GM21515 (cell line): ENCODE measurements around the gene ZNF195.
"Not testable (repeated sequence)": the region's sequence is repeated elsewhere in the genome, so short reads cannot be mapped to it uniquely, and the experiment has no call there.

Source experiments
- ATAC-seq: cut with Tn5 transposase; IDR thresholded peaks from one replicate; pipeline ENCODE4 v1.9.1; 2021; ENCODE audit not compliant: unreplicated experiment

ZNF195 gene

DNA sequence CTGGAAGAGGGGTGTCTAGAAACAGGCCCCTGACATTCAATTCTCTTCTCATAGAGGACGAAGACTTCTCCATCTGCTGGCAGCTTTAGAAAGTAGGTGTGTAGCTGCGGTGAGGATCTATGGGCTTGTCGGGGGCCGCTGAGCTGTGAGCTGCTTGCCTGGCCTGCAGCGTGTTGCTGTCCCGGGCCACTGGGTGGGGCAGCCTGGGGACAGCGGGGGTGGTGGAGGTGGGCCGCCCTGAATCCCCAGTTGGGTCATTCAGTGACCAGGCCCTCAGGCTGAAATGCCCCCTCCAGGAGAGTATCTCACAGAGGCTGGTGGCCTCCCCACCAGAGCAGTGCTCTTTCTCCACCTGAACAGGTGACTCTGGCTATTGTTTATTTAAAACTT lies 23.9 kb upstream of the ZNF195 start:
- ATAC-seq, result not testable (repeated sequence)

DNA sequence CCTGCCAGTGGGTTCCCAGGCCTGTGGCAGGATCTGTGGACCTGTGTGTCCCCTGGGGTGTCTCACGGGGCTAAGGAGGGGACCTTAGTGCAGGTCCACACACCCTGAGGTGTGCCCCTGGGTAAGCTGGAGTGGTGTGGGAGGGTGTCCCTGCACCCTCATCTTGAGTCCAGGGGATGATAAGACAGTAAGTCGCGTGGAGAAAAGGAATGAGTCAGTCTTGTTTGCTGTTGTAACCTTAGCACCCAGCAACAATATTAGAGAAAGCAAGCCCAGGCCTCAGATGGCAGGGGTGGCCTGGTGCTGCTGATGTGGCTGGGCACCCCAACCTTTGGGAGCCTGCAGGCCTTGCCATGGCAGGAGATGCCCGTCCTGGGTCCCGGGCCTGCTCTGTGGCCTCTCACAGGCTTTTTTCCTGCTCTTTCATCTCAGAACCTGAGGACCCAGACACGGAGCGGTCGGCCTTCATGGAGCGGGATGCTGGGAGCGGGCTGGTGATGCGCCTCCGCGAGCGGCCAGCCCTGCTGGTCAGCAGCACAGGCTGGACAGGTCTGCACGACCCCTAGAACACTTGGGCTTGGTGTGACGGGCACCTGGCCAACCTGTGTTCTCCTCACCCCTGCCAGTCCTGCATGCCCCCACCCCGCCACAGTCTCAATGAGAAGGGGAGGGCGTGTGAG lies 23.4 kb upstream of the ZNF195 start:
- not testable (repeated sequence) for ATAC-seq

DNA sequence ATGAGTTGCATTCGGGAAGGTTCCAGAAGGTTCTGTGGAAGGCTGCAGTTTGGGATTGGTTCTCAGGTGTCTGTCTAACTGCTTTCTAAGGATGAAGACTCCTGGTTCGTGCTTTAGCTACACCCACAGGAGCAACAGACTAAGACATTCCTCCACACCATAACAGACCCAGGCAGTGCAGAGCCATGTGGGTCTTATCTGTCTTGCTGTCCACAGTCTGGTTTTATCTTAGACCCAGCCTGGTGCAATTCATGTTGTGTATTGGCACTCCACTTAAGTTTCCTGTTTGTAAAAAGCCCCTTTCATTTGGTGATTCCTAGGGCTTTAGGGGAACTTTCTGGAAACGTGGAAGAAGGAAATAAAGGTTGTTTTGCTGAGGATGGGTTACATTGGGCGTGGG lies 22.1 kb upstream of the ZNF195 start:
- ATAC-seq, result not testable (repeated sequence)

DNA sequence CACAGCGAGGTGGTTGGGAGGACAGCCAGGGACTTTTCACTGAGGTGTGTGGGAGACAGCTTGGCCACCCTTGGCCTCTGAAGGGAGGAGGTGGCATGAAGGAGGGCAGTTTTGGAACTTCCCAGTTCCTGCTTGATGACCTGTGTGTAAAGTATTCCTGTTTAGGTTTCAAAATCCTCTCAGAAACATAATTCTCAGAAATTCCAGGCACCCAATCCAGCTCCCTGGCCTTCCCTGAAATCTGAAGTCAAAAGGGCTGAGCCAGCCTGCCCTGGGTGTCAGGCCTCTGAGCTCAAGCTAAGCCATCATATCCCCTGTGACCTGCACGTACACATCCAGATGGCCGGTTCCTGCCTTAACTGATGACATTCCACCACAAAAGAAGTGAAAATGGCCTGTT lies 19.6 kb upstream of the ZNF195 start:
- ATAC-seq, result not testable (repeated sequence)

DNA sequence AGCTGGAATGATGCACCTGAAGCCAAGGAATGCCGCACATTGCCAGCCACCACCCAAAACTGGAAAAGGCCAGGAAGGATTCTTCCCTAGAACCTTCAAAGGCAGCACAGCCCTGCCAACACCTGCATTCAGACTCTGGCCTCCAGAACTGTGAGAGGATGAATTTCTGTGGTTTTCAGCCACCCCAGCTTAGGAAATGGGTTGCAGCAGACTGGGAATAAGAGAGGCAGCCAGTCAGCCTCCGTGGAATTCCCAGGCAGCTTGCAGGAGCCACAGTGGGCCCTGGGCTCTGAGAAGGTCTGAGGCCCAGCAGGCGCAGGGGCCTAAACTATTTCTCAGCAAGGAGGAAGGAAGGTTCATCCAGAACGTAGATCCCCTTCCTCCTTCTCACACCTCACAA lies 19.2 kb upstream of the ZNF195 start:
- not testable (repeated sequence) for ATAC-seq

DNA sequence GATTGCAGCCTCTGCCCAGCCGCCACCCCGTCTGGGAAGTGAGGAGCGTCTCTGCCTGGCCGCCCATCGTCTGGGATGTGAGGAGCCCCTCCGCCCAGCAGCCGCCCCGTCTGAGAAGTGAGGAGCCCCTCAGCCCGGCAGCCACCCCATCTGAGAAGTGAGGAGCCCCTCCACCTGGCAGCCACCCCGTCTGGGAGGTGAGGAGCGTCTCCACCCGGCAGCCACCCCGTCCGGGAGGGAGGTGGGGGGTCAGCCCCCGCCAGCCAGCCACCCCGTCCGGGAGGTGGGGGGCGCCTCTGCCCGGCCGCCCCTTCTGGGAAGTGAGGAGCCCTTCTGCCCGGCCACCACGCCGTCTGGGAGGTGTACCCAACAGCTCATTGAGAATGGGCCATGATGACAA lies 18.3 kb upstream of the ZNF195 start:
- not testable (repeated sequence) for ATAC-seq

DNA sequence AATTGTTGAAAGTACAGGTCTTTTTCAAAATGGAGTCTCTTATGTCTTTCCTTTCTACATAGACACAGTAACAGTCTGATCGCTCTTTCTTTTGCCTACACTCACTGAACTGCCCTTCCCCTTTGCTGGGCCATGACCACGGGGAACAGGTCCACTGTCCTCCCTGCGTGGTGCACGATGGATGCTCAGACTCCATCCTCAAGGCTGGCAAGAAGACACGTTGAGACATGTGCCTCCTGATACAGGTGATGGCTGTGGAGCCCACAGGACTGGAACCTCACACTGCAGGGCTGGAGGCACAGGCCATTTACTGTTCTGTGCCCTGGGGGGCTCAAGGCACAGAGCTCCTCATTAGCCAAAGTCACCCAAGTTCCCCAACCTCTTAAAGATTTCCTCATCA lies 16.5 kb upstream of the ZNF195 start:
- not testable (repeated sequence) for ATAC-seq

DNA sequence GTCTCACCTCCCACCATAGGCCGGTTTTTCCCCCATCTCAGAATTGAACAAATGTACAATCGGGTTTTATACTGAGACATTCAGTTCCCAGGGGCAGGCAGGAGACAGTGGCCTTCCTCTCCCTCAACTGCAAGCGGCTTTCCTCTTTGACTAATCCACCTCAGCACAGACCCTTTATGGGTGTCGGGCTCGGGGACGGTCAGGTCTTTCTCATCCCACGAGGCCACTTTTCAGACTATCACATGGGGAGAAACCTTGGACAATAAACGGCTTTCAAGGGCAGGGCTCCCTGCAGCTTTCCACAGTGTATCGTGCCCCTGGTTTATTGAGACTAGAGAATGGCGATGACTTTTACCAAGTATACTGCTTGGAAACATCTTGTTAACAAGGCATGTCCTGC lies 16.0 kb upstream of the ZNF195 start:
- ATAC-seq, result not testable (repeated sequence)

DNA sequence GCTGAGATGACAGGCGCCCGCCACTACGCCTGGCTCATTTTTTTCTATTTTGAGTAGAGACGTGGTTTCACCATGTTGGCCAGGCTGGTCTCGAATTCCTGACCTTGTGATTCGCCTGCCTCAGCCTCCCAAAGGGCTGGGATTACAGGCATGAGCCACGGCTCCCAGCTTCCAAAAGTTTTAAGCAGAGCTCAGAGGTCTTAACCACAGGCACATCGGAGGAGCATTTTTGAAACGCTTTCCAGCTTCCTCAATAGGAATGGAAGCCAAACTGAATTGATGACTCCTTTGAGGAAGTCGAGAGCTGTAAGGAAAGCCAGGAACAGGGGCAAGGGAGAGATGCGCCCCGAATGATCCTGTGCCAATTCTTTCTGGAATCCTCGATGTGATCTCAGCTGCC lies 14.5 kb upstream of the ZNF195 start:
- not testable (repeated sequence) for ATAC-seq

DNA sequence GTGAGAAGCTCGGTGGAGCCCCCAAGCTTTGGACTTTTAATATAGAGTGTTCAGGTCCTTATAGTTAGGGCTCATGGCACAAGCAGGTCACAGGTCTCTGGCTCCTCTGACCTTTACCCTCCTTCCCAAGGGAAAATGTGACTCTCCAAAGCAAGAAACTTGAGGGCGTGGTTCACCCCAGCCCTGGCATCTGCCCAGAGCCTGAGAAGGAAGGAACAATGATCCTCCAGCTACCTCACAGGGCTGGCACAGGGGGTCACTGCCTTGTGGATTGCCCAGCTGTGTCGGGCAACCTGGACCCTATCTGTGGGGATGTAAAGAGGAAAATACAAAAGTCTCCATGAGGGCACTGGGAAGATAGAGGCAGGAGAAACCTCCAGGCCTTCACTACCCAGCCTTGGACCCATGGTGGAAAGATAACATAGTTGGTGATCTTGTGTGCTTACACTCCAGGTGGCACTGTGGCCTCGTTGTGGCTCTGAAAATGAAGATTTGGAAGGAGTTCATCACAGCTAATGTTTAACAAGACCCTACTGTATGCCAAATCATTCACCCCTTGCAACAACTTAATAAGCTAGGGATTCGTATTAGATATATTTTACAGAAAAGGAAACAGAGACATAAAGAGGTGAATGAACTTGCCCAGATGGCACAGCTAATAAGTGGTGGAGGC lies 3.8 kb upstream of the ZNF195 start:
- no peak for ATAC-seq

DNA sequence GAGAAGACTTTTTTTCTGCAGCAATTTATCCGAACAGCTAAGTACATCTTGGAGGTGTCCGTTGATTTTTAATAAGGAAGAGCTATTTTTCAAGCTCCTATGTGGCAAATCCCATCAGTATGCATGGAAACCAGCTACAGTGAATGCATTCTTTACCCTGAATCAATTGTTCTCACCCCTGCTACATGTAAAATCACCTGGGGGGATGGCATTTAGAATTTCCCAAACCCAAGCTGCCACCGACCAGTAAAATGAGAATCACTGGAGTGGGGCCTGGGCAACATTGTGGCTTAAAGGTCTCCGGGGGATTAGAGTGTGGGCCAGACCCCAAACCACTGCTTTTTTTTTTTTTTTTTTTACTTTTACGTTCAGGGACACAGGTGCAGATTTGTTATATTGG lies 2.8 kb upstream of the ZNF195 start:
- no peak for ATAC-seq

DNA sequence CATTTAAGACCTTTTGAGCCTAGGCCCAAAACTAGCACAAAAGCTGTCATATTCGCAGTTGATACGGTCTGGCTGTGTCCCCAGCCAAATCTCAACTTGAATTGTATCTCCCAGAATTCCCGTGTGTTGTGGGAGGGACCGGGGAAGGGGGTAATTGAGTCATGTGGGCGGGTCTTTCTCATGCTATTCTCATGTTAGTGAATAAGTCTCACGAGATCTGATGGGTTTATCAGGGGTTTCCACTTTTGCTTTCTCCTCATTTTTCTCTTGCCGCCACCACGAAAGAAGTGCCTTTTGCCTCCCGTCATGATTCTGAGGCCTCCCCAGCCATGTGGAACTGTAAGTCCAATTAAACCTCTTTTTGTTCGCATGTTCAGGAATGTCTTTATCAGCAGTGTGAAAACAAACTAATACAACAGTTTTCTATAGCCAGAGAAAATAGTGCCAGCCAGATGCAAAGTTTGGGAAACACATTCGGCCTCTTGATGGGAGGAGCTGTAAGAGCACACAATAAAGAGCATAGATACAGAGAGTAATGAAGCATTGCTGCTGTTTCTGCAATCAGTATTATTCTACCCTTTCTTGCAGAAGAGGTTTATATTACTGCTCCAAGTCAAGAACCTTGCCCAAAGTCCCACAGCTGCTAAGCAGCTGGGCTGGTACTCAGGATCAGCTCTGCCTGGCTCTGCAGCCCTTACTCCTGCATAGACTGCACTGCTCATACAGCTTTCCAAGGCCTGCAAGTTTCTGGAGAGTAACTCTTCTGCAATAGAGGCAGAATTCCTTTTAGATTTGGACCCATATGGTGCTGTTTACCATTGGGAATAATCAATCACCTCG lies 2.0 kb upstream of the ZNF195 start:
- no peak for ATAC-seq

DNA sequence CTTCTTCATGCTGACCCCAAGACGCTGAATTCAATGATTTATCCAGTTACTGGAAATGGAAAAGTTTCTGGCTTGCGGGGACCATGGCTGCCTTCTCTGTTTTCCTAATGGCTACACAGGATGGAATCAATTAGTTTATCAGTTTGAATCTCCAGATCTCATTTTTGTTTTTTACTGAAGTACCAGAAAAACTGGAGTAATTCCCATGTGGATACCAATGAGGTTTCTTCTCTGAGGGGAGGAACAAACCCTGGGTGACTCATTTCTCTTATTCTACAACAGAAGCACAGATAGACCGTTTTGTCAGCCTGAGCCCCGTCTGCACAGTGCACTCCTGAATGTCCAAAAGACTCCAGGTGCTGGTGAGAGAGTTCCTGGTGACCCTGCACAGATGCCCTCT lies 3.4 kb downstream of the ZNF195 start:
- ATAC-seq, result no peak

DNA sequence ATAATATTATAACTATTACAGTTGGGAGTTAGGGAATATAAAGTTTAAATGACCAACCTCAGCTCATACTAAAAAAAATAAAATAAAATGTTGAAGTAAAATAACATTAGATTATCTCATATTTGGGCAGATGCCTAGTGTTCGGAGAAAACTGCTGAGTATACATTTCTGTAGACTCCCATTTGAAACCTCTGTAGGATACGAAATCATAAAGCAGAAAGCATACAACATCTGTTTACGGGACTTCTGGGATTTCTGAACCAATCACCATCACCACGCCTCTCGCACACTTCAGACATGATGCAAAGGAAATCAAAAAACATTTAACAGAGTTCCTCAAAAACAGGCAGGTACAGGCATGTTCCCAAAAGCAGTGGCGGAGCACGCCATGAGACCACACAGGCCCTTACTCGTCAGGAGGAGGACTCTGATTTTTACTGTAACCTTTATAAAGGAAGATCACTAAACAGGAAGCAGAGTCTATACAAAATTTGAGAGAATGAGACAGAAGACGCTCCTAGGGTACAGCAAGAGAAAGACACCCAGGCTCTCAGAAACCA lies 8.6 kb downstream of the ZNF195 start:
- no peak for ATAC-seq

DNA sequence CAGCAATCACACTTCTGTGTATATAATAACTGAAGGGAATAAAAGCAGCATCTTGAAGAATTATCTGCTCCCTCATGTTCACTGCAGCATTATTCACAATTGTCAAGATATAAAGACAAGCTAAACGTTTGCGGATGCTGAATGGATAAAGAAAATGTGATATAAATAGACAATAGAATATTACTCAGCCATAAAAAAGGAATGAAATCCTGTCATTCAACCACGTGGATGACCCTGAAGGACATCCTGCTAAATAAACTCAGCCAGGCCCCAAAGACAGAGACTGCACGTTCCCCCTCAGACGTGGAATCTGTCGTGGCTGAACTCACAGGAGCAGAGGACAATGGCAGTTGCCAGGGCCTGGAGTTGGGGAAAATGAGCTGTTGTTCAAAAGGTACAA lies 9.6 kb downstream of the ZNF195 start:
- ATAC-seq, result no peak

DNA sequence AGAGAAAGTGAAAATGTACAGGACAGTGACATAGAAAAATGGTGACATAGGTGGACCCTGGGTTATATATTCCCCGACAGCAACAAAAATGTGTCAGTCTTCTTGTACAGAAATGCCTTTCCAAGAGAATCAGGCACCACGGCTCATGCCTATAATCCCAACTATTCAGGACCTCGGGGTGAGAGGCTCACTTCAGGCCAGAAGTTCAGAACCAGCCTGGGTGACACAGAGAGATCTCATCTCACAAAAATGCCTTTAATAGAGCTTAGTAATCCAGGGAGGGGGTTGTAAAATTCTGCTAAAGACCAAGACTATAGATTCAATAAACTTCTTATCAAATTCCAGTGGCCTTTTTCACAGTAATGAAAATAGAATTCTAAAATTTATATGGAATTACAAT lies 10.7 kb downstream of the ZNF195 start:
- ATAC-seq, result no peak

DNA sequence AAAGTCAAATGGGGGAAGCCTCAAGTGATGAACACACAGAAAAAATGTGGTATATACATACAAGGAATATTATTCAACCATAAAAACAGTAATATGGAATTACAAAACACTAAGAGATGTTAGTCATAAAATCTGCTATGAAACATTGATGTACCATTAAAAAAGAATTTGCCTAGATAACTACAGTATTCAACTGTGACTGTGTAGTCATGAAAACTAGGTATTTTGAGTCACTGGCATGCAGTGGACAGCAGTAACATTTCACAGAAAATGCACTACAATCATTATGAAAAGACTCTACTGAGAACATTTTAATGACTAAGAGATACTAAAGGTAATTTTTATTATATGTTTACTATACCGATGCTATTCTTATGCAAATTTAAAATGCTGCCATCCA lies 11.7 kb downstream of the ZNF195 start:
- no peak for ATAC-seq

DNA sequence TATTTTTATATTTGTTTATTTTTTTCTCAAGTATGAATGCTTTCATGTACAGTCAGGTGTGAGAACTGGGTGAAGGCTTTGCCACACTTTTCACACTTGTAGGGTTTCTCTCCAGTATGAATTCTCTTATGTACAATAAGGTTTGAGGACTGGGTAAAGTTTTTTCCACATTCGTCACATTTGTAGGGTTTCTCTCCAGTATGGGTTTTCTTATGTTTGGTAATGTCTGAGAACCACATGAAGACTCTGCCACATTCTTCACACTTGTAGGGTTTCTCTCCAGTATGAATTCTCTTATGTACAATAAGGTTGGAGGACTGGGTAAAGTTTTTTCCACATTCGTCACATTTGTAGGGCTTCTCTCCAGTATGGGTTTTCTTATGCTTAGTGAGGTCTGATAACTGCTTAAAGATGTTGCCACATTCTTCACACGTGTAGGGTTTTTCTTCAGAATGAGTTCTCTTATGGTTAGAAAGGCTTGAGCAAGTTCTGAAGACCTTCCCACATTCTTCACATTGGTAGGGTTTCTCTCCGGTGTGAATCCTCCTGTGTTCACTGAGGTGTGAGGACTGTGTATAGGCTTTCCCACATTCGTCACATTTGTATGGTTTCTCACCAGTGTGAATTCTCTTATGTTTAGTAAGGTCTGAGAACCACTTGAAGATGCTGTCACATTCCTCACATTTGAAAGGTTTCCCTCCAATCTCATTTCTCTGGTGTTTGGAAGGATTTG lies 19.7 kb downstream of the ZNF195 start:
- no peak for ATAC-seq

DNA sequence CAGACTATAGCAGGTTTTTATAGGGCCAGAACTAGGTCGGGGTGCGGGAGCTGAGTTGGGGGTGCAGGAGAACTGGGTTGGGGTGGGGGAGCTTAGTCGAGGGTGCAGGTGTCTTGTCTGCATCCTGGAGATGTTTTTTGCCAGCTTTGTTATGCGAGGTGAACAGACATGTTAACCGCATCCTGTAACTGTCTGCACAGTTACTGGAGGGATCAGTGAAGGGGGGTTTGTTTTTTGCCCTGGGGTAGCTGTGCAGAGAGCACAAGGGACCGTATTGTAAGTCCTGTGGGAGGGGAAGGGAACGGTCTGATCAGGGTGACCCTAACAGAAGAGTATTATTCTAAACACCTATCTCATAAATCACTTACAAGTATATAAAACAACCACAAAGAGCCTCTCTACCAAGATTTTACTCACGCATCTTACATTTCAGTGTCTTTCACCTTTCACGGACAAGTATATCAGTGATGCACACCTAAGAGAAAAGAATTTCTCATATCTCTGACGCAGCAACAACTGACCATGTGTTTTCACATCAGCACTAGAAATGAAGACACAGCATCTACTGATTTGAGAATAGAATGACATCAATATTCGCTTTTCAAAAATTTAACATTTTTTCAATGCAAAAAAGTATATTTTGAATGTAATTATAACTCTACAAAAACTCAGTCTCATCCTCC lies 20.8 kb downstream of the ZNF195 start:
- ATAC-seq, result no peak

DNA sequence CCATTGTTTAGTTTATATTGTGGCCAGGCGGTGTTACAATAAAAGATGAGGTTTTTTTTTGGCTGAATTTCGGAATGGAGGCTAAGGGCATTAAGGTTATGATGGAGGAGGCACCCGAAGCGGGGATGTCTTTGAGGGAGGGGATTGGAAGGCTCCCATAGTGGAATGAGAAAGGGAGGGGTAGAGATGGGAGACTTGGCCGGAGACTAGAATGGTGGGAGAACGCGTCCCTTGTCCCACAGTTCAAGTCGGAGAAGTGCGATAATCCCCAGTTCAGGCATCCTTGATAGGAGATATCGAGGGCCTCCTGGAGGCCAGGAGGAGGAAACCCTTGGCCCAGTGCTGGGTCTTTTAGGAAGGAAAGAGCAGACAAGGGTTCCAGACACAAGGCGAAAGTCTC lies 21.6 kb downstream of the ZNF195 start:
- no peak for ATAC-seq
